K562 (cell line): ENCODE results near the gene KCNN3. TPM values are rescaled to one million over a fixed set of nuclear protein-coding genes. Genes with fewer than 3 reads are reported as not detected.

ENCODE experiments used
- ATF6 ChIP-seq: sonication (generic); formaldehyde crosslinking; IDR thresholded peaks from 2 replicates; pipeline ENCODE4 v1.4.0; 2020; ENCODE audit warnings: mild to moderate bottlenecking, missing genetic modification reagents
- CREB3 ChIP-seq: fragments of 450-650 bp; conservative IDR thresholded peaks from 2 replicates; pipeline ENCODE4 v1.6.1; 2016; ENCODE audit warnings: missing genetic modification characterization, low read depth, mild to moderate bottlenecking, missing compliant biosample characterization, moderate library complexity
- HDAC2 ChIP-seq: fragments of 450-650 bp; IDR thresholded peaks from 2 replicates; pipeline ENCODE4 v1.6.1; 2016; ENCODE audit warnings: mild to moderate bottlenecking
- HDAC8 ChIP-seq: fragments of 450-650 bp; IDR thresholded peaks from 2 replicates; pipeline ENCODE4 v1.6.1; 2016; ENCODE audit warnings: mild to moderate bottlenecking, missing genetic modification characterization, moderate library complexity, missing compliant biosample characterization
- NFXL1 ChIP-seq: fragments of 450-650 bp; formaldehyde crosslinking; IDR thresholded peaks from 2 replicates; pipeline ENCODE4 v1.4.0; 2021; ENCODE audit warnings: mild to moderate bottlenecking
- THRAP3 ChIP-seq: fragments of 450-650 bp; IDR thresholded peaks from 2 replicates; pipeline ENCODE4 v1.6.1; 2016; ENCODE audit warnings: mild to moderate bottlenecking, inconsistent platforms, borderline replicate concordance
- ZBTB40 ChIP-seq, 2 experiments: fragments of 450-650 bp in 1 of 2; sonication (generic) in 1 of 2; formaldehyde crosslinking in 1 of 2; IDR thresholded peaks; 2 replicates each; pipeline versions ENCODE4 v1.7.1 to v1.9.0; 2016 to 2022; ENCODE audit warnings: inconsistent platforms in 1 of 2, mild to moderate bottlenecking in 1 of 2, missing genetic modification reagents in 1 of 2
- polyA plus RNA-seq, 8 experiments: library from polyadenylated mRNA; depleted of rRNA in 4 of 8; stranded (reverse) in 5 of 8; unstranded in 3 of 8; fragments of >200 nt; fragmentation: Nextera tagmentation in 2 of 8; fragmentation: Illumina TruSeq in 1 of 8; extraction: Ambion mirVana in 2 of 8; extraction: Trizol in 1 of 8; gene quantifications; 2 replicates each; pipeline versions ENCODE4 v1.2.1 to v1.2.3, GENCODE V29; 2011 to 2014; ENCODE audit warnings: inconsistent platforms in 1 of 8, missing spikeins in 1 of 8
- total RNA-seq, 7 experiments: library from RNA; depleted of rRNA in 6 of 7; stranded (reverse); fragments of >200 nt in 6 of 7; fragmentation: Illumina TruSeq in 2 of 7; extraction: Trizol in 2 of 7; gene quantifications; 2 replicates each; pipeline versions ENCODE4 v1.2.1 to v1.2.3, GENCODE V29; 2011 to 2021; ENCODE audit warnings: low replicate concordance in 1 of 7

Gene KCNN3
- total and polyA plus RNA-seq, 9 of the 15 experiments (the other 6 are each of a cell fraction or from before 2014, with no cell fraction given): 0.02 to 0.03 TPM; not detected in 7

GRCh38 chr1:154910851-154911250 lies 40.8 kb upstream of the KCNN3 start (continued):
- TF ChIP-seq ZBTB40 (IDR thresholded peaks at IDR 0.05) (no peak), ZBTB40 (CRISPR knock-in tag; IDR thresholded peaks at IDR 0.05) (no peak), NFXL1 (CRISPR knock-in tag) (no peak), HDAC8 (tag) (no peak), ATF6 (CRISPR knock-in tag) (no peak), HDAC2 (no peak), THRAP3 (no peak), CREB3 (tag) (no peak)
